T-helper 1 cell treated with Interleukin-12 subunit alpha and Interleukin-12 subunit beta and Interleukin-4 antibody, amounts not matched to agents 30 μg/mL and 1 μg/mL, for 36 hours (primary cell): Measurements from ENCODE around the gene GRIK5.
"Not testable (repeated sequence)": the region's sequence is repeated elsewhere in the genome, so short reads cannot be mapped to it uniquely, and the experiment has no call there.

Source experiments
- H3K27ac Mint-ChIP-seq: one replicate; pipeline ENCODE4 v1.8.0; 2021; ENCODE audit warnings: mild to moderate bottlenecking, mixed read lengths
- H3K27me3 Mint-ChIP-seq: one replicate; pipeline ENCODE4 v1.8.0; 2021; ENCODE audit warnings: low read depth, mixed read lengths
- H3K36me3 Mint-ChIP-seq: one replicate; pipeline ENCODE4 v1.8.0; 2021; ENCODE audit warnings: low read depth, mixed read lengths
- H3K4me1 Mint-ChIP-seq: one replicate; pipeline ENCODE4 v1.8.0; 2021; ENCODE audit warnings: low read depth, mixed read lengths
- H3K4me3 Mint-ChIP-seq: one replicate; pipeline ENCODE4 v1.8.0; 2021; ENCODE audit warnings: mild to moderate bottlenecking, moderate library complexity, mixed read lengths
- H3K9me3 Mint-ChIP-seq: one replicate; pipeline ENCODE4 v1.8.0; 2021; ENCODE audit warnings: mixed read lengths

GRIK5 gene

GRCh38 chr19:41991925-41992569 is 78.0 kb downstream of the GRIK5 start:
- peaks cover 34% of the 10 kb centered on the region for H3K27me3 Mint-ChIP-seq
- not testable (repeated sequence) for H3K27ac Mint-ChIP-seq

GRCh38 chr19:41991025-41991424 is 79.0 kb downstream of the GRIK5 start:
- Mint-ChIP-seq H3K9me3 (no peaks in the 10 kb centered on the region), H3K36me3 (no peaks in the 10 kb centered on the region), H3K4me3 (no peak overlapping the region), H3K4me1 (peaks cover 4% of the 10 kb centered on the region), H3K27ac (no peak overlapping the region), H3K27me3 (peaks cover 25% of the 10 kb centered on the region)

More at GRCh38 chr19:41991925-41992569, 78.0 kb downstream of the GRIK5 start:
- not testable (repeated sequence) for H3K36me3 Mint-ChIP-seq, H3K4me1 Mint-ChIP-seq, H3K9me3 Mint-ChIP-seq, H3K4me3 Mint-ChIP-seq

- Mint-ChIP-seq H3K4me3 (no peak overlapping the region), H3K9me3 (no peaks in the 10 kb centered on the region), H3K27ac (no peak overlapping the region), H3K4me1 (peaks cover 4% of the 10 kb centered on the region), H3K36me3 (no peaks in the 10 kb centered on the region), H3K27me3 (peaks cover 22% of the 10 kb centered on the region)
These were observed 79.4 kb downstream of the GRIK5 start for GRCh38 chr19:41990615-41991014.

GRCh38 chr19:41990028-41990427 is 80.0 kb downstream of the GRIK5 start:
- no peak overlapping the region for H3K4me3 Mint-ChIP-seq
- no peak overlapping the region for H3K27ac Mint-ChIP-seq
- peaks cover 16% of the 10 kb centered on the region for H3K27me3 Mint-ChIP-seq

GRCh38 chr19:41988947-41989346 is 81.1 kb downstream of the GRIK5 start:
- H3K4me1 Mint-ChIP-seq: peaks cover 3% of the 10 kb centered on the region
- no peaks in the 10 kb centered on the region for H3K9me3 Mint-ChIP-seq
- no peak overlapping the region for H3K27ac Mint-ChIP-seq
- peaks cover 10% of the 10 kb centered on the region for H3K27me3 Mint-ChIP-seq
- H3K4me3 Mint-ChIP-seq: no peak overlapping the region
- H3K36me3 Mint-ChIP-seq: no peaks in the 10 kb centered on the region

More at GRCh38 chr19:41990028-41990427, 80.0 kb downstream of the GRIK5 start:
- Mint-ChIP-seq H3K36me3 (no peaks in the 10 kb centered on the region), H3K9me3 (no peaks in the 10 kb centered on the region), H3K4me1 (peaks cover 3% of the 10 kb centered on the region)

GRCh38 chr19:41987141-41987860 is 82.7 kb downstream of the GRIK5 start:
- H3K27ac Mint-ChIP-seq: no peak overlapping the region
- H3K36me3 Mint-ChIP-seq: no peaks in the 10 kb centered on the region
- no peaks in the 10 kb centered on the region for H3K4me1 Mint-ChIP-seq
- no peaks in the 10 kb centered on the region for H3K9me3 Mint-ChIP-seq
- no peak overlapping the region for H3K4me3 Mint-ChIP-seq
- H3K27me3 Mint-ChIP-seq: peaks cover under 1% of the 10 kb centered on the region

- Mint-ChIP-seq H3K9me3 (no peaks in the 10 kb centered on the region), H3K4me1 (no peaks in the 10 kb centered on the region), H3K36me3 (no peaks in the 10 kb centered on the region), H3K27ac (no peak overlapping the region), H3K4me3 (no peak overlapping the region), H3K27me3 (no peaks in the 10 kb centered on the region)
These were observed 85.0 kb downstream of the GRIK5 start for GRCh38 chr19:41984961-41985360.

- Mint-ChIP-seq H3K4me3 (no peak overlapping the region), H3K9me3 (no peaks in the 10 kb centered on the region), H3K4me1 (no peaks in the 10 kb centered on the region), H3K36me3 (no peaks in the 10 kb centered on the region), H3K27ac (no peak overlapping the region), H3K27me3 (no peaks in the 10 kb centered on the region)
These were observed 88.3 kb downstream of the GRIK5 start for GRCh38 chr19:41981724-41982123.

GRCh38 chr19:41978470-41978869 is 91.5 kb downstream of the GRIK5 start:
- Mint-ChIP-seq H3K27ac (no peak overlapping the region), H3K4me3 (no peak overlapping the region), H3K27me3 (no peaks in the 10 kb centered on the region)

GRCh38 chr19:41977916-41978315 is 92.1 kb downstream of the GRIK5 start:
- H3K36me3 Mint-ChIP-seq: no peaks in the 10 kb centered on the region
- H3K4me1 Mint-ChIP-seq: no peaks in the 10 kb centered on the region
- H3K27ac Mint-ChIP-seq: no peak overlapping the region
- no peaks in the 10 kb centered on the region for H3K27me3 Mint-ChIP-seq
- H3K4me3 Mint-ChIP-seq: no peak overlapping the region
- no peaks in the 10 kb centered on the region for H3K9me3 Mint-ChIP-seq

More at GRCh38 chr19:41978470-41978869, 91.5 kb downstream of the GRIK5 start:
- no peaks in the 10 kb centered on the region for H3K9me3 Mint-ChIP-seq
- H3K36me3 Mint-ChIP-seq: no peaks in the 10 kb centered on the region
- H3K4me1 Mint-ChIP-seq: no peaks in the 10 kb centered on the region

GRCh38 chr19:41974652-41975051 is 95.4 kb downstream of the GRIK5 start:
- no peaks in the 10 kb centered on the region for H3K4me1 Mint-ChIP-seq
- no peaks in the 10 kb centered on the region for H3K9me3 Mint-ChIP-seq
- no peak overlapping the region for H3K27ac Mint-ChIP-seq
- no peaks in the 10 kb centered on the region for H3K27me3 Mint-ChIP-seq
- H3K4me3 Mint-ChIP-seq: no peak overlapping the region
- H3K36me3 Mint-ChIP-seq: no peaks in the 10 kb centered on the region

- H3K27me3 Mint-ChIP-seq: peaks cover under 1% of the 10 kb centered on the region
These were observed 98.6 kb downstream of the GRIK5 start for GRCh38 chr19:41971363-41971762.

GRCh38 chr19:41969772-41970458 is 100.1 kb downstream of the GRIK5 start:
- H3K27ac Mint-ChIP-seq: no peak overlapping the region
- no peaks in the 10 kb centered on the region for H3K4me1 Mint-ChIP-seq
- H3K9me3 Mint-ChIP-seq: no peaks in the 10 kb centered on the region
- H3K36me3 Mint-ChIP-seq: no peaks in the 10 kb centered on the region
- H3K27me3 Mint-ChIP-seq: peaks cover 3% of the 10 kb centered on the region
- H3K4me3 Mint-ChIP-seq: no peak overlapping the region

More at GRCh38 chr19:41971363-41971762, 98.6 kb downstream of the GRIK5 start:
- Mint-ChIP-seq H3K4me3 (no peak overlapping the region), H3K36me3 (no peaks in the 10 kb centered on the region), H3K27ac (no peak overlapping the region), H3K9me3 (no peaks in the 10 kb centered on the region), H3K4me1 (no peaks in the 10 kb centered on the region)

GRCh38 chr19:41968751-41969595 is 101.0 kb downstream of the GRIK5 start:
- Mint-ChIP-seq H3K27ac (no peak overlapping the region), H3K4me1 (no peaks in the 10 kb centered on the region), H3K27me3 (peaks cover 3% of the 10 kb centered on the region), H3K9me3 (no peaks in the 10 kb centered on the region), H3K4me3 (no peak overlapping the region), H3K36me3 (no peaks in the 10 kb centered on the region)
